ENCODE measurements around the gene DGKG. TPM values are rescaled to one million over a fixed set of nuclear protein-coding genes. Genes with fewer than 3 reads are reported as not detected.

DGKG gene
- total and polyA plus RNA-seq, 10 of the 15 experiments (the other 5 are each of a cell fraction or from before 2014, with no cell fraction given), result 0.39 to 6.2 (median 4.7) TPM

DNA sequence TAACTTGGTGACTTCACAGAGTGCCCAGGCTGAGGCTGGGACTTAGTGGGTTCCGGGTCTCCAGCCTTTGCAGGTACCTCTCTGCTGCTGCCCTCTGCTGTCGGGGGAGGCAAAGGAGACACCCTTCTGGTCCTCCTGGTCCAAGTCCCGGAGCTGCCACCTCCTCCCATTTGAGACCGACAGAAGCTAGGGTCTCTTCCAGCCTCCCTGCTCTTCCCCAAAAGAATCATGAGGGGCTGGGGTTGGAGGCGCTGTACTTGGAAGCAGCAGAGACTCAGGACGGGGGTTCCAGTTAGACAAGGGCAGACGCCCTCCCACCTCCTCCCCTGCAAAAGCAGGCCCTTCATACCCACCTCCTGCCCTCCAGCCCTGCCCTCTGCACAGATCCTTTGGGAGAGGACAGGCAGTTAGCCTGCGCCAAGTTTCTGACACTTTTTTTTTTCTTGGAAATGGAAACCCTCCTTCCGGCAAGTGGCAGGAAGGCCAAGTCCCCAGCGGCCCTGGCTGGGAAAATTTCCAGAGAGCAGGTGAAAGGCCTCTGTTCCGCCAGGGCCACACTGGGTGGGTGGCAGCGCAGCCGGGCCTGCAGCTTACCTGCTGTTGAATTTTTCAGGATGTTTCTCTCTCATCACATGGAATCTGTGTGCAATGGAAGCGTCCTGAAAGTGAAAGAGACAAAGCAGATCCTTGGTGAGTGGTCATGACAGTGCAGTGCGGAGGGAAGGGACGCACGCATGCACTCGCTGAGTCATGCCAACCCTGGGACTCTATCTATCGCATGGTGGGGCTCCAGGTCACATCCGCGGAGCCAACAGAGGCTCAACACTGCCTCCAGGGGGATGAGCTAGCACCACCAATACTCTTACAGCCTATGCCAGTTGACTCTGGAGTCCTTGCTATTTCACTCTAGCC lies 119.9 kb downstream of the DGKG start (continued):
- TF ChIP-seq, protein P1, sequence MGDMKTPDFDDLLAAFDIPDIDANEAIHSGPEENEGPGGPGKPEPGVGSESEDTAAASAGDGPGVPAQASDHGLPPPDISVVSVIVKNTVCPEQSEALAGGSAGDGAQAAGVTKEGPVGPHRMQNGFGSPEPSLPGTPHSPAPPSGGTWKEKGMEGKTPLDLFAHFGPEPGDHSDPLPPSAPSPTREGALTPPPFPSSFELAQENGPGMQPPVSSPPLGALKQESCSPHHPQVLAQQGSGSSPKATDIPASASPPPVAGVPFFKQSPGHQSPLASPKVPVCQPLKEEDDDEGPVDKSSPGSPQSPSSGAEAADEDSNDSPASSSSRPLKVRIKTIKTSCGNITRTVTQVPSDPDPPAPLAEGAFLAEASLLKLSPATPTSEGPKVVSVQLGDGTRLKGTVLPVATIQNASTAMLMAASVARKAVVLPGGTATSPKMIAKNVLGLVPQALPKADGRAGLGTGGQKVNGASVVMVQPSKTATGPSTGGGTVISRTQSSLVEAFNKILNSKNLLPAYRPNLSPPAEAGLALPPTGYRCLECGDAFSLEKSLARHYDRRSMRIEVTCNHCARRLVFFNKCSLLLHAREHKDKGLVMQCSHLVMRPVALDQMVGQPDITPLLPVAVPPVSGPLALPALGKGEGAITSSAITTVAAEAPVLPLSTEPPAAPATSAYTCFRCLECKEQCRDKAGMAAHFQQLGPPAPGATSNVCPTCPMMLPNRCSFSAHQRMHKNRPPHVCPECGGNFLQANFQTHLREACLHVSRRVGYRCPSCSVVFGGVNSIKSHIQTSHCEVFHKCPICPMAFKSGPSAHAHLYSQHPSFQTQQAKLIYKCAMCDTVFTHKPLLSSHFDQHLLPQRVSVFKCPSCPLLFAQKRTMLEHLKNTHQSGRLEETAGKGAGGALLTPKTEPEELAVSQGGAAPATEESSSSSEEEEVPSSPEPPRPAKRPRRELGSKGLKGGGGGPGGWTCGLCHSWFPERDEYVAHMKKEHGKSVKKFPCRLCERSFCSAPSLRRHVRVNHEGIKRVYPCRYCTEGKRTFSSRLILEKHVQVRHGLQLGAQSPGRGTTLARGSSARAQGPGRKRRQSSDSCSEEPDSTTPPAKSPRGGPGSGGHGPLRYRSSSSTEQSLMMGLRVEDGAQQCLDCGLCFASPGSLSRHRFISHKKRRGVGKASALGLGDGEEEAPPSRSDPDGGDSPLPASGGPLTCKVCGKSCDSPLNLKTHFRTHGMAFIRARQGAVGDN (IDR thresholded peaks at IDR 0.05), result no peak
- TF ChIP-seq NFYB (IDR thresholded peaks at IDR 0.05; ENCODE audit: insufficient read depth, low read depth, low read length), result no peak
- TF ChIP-seq TCF7 (IDR thresholded peaks at IDR 0.05; ENCODE audit: borderline replicate concordance), result no peak
- no peak for TF ChIP-seq MXI1 (IDR thresholded peaks at IDR 0.05; ENCODE audit: low read depth, low read length)
- TF ChIP-seq BACH1 (IDR thresholded peaks at IDR 0.05; ENCODE audit: borderline replicate concordance), result peak; percentile 83
- TF ChIP-seq ZNF384 (IDR thresholded peaks at IDR 0.05; ENCODE audit: borderline replicate concordance, low read depth, low read length), result no peak
- peak; percentile 50 for TF ChIP-seq JUNB (IDR thresholded peaks at IDR 0.05)
- TF ChIP-seq RBBP5 (conservative IDR thresholded peaks at IDR 0.05), result no peak
- TF ChIP-seq, protein P2, sequence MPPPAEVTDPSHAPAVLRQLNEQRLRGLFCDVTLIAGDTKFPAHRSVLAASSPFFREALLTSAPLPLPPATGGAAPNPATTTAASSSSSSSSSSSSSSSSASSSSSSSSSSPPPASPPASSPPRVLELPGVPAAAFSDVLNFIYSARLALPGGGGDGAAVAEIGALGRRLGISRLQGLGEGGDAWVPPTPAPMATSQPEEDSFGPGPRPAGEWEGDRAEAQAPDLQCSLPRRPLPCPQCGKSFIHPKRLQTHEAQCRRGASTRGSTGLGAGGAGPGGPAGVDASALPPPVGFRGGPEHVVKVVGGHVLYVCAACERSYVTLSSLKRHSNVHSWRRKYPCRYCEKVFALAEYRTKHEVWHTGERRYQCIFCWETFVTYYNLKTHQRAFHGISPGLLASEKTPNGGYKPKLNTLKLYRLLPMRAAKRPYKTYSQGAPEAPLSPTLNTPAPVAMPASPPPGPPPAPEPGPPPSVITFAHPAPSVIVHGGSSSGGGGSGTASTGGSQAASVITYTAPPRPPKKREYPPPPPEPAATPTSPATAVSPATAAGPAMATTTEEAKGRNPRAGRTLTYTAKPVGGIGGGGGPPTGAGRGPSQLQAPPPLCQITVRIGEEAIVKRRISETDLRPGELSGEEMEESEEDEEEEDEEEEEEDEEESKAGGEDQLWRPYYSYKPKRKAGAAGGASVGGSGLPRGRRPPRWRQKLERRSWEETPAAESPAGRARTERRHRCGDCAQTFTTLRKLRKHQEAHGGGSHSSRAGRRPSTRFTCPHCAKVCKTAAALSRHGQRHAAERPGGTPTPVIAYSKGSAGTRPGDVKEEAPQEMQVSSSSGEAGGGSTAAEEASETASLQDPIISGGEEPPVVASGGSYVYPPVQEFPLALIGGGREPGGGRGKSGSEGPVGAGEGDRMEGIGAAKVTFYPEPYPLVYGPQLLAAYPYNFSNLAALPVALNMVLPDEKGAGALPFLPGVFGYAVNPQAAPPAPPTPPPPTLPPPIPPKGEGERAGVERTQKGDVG (CRISPR knock-in tag; IDR thresholded peaks at IDR 0.05), result no peak
- TF ChIP-seq ZNF622 (IDR thresholded peaks at IDR 0.05), result no peak
- TF ChIP-seq RAD21 (IDR thresholded peaks at IDR 0.05; ENCODE audit: insufficient read depth, low read depth, low read length), result peak; percentile 89
- peak; percentile 42; the same call in 1 of the 2 replicates for TF ChIP-seq POLR2A (IDR thresholded peaks at IDR 0.05; ENCODE audit: low read depth, low read length)
- no peak for TF ChIP-seq SMAD5 (IDR thresholded peaks at IDR 0.05; ENCODE audit: low read depth)
- TF ChIP-seq RUNX3 (IDR thresholded peaks at IDR 0.05; ENCODE audit: low read length), result peak; percentile 55
- TF ChIP-seq FOXM1 (IDR thresholded peaks at IDR 0.05; ENCODE audit: low read depth, low read length), result peak; percentile 56; the same call in 1 of the 2 replicates
- TF ChIP-seq POLR2AphosphoS5 (IDR thresholded peaks at IDR 0.05; ENCODE audit: low read length), result no peak
- peak; percentile 85 for TF ChIP-seq SMC3 (IDR thresholded peaks at IDR 0.05; ENCODE audit: borderline replicate concordance, low read length)
- TF ChIP-seq, protein P3, sequence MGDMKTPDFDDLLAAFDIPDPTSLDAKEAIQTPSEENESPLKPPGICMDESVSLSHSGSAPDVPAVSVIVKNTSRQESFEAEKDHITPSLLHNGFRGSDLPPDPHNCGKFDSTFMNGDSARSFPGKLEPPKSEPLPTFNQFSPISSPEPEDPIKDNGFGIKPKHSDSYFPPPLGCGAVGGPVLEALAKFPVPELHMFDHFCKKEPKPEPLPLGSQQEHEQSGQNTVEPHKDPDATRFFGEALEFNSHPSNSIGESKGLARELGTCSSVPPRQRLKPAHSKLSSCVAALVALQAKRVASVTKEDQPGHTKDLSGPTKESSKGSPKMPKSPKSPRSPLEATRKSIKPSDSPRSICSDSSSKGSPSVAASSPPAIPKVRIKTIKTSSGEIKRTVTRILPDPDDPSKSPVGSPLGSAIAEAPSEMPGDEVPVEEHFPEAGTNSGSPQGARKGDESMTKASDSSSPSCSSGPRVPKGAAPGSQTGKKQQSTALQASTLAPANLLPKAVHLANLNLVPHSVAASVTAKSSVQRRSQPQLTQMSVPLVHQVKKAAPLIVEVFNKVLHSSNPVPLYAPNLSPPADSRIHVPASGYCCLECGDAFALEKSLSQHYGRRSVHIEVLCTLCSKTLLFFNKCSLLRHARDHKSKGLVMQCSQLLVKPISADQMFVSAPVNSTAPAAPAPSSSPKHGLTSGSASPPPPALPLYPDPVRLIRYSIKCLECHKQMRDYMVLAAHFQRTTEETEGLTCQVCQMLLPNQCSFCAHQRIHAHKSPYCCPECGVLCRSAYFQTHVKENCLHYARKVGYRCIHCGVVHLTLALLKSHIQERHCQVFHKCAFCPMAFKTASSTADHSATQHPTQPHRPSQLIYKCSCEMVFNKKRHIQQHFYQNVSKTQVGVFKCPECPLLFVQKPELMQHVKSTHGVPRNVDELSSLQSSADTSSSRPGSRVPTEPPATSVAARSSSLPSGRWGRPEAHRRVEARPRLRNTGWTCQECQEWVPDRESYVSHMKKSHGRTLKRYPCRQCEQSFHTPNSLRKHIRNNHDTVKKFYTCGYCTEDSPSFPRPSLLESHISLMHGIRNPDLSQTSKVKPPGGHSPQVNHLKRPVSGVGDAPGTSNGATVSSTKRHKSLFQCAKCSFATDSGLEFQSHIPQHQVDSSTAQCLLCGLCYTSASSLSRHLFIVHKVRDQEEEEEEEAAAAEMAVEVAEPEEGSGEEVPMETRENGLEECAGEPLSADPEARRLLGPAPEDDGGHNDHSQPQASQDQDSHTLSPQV (IDR thresholded peaks at IDR 0.05), result no peak
- peak; percentile 89 for TF ChIP-seq EED (IDR thresholded peaks at IDR 0.05; ENCODE audit: low read depth)
